ENCODE measurements around the gene KIFC1.

The KIFC1 gene

DNA sequence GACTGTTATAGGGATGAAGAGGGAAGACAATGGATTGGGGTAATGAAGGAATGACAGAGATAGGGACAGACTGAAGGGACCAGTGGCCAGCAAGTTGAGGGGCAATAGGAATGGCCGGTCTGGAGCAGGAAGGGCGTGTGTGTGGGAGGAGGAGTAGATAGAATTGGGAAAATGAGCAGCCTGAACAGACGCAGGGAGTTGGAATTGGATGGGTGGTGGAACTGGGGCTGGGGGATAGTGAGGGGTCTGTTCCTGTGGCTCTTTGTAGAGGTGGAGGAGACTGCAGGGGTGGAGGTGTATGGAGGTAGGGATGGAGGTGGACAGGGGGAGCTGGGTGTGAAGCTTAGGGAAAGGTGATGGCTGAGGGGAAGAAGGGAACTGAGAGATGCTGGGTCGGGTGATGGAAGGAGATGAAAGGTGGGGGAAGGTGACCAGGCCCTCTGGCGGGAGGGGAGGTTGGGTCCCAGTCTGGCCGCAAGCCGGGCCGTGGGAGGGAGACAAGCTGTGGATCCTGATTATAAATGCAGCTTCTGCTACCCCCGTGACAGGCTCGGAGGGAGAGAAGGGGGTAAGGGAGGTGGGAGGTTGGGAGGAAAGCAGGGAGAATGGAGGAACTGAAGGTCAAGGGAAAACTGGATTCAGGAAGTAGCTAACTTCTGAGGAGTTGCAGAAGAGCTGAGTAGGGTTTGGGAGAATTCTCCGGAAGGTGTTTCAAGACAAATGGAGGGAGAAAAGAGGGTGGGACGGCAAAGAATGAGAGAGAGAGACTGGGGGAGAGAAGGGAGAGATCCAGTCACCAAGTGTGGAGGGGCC lies 33.4 kb downstream of the KIFC1 start:
- in situ Hi-C loops (cut with MboI; ENCODE audit: low sequenced_read_pairs), result no loop called here

DNA sequence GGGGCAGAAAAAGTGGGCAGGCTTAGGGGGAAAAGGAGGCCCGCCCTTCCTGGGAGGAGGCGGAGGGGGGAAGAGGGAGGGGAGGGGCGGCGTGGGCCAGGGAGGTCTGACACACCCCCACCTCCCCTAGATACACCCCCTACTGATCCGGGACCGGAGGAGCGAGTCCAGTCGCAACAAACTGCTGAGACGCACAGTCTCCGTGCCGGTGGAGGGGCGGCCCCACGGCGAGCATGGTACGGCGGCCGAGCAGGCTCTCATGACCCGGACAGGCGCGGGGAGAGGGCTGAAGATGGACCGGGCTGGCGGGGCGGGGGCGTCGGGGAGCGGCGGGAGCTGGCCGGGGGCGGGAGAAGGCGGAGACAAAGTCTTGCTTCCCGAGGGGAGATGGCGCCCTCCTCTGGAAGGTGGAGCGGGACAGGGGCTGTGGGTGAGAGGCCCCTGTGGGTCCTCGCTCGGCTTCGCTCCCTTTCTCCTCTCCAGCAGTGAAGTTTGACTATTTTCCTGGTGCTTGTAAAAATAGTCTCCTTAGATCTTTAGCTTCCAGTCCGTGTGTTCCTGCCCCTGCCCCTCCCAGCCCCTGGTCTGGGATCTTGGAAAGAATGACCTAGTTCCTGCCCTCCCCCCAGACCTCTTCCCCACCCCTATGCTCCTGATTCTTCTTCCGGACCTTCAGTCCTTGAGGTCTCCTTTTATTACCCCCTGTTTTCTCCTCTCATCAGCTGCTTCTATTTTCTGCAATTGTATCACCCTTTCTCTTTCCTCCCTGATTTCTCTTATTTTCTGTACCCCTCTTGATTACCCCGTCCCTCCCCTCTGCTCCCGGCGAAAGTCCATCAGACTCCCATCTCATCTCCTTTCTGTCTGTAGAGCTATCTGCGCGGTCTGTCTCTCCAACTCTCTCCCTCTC lies 34.3 kb downstream of the KIFC1 start:
- in situ Hi-C loops (cut with MboI; ENCODE audit: low sequenced_read_pairs), result no loop called here

DNA sequence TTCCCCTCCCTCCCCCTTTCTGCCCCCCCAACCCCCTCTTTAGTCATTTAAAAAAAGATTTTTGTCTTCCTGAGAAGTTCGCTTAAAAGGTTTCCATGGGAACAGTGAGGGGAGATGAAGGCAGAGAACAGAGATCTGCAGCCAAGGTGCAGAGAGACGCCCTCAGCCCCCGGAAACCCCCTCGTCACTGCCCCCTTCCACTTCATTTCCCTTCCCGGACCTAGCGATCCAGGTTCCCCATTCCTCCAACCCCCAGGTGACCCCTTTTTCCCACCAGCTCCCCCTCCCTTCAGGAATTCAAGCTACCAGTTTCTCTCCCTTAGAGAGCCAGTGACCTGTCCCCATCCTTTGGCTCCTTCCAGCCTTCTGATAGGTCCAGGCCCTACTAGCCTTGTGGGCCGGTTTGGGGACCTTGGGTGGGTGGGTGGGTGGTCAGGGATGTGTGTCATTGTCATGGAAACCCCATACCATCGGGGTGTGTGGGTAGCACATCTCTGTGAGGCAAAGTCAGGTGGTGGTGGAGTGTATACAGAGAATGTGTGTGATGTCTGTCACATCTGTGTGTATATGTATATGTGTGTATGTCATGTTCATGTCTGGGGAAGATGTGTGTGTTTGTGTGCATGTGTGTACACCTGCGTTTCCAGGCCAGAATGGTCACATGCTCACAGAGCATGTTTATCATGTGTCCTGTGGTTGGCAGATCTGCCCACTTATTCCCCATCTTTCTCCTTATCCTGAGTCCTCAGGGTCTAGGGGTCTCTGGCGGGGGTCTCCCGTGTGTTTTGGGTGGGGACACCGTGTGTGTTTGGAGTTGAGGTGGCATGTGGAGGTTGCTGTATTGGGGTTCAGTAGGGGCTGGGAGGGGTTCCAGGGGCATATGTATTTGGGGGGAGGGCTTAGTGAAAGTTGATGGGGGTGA lies 35.2 kb downstream of the KIFC1 start:
- in situ Hi-C loops (cut with MboI; ENCODE audit: low sequenced_read_pairs), result no loop called here

DNA sequence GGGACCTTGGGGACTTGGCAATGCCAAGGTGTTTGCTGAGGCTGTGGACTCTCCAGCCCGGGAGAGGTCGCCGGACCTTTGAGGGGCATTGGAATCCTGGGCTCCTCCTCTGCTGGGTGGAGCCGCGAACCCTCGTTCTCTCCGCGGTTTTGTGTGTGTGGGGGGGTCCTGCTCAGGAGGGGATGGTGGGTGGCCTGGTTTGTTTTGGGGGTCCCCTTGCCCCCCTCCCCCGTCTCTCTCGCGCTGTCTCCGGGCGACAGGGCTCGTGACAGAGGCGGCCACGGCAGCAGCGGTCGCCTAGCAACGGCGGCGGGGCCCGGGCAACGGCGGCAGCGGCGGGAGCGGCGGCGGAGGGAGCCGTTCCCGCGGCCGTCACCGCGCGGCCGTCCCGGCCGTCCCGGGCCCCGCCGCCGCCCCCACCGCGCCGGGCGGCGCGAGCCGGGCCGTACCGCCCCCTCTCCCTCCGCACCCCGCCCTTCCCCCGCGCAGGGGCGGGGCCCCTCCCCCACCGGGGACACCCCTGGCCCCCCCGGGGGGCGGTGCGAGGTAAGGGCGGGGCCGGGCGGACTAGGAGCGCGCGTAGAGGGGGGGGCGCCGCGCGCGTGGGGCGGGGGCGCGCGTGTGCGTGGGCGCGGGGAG lies 36.1 kb downstream of the KIFC1 start:
- in situ Hi-C loops (cut with MboI; ENCODE audit: low sequenced_read_pairs), result no loop called here

DNA sequence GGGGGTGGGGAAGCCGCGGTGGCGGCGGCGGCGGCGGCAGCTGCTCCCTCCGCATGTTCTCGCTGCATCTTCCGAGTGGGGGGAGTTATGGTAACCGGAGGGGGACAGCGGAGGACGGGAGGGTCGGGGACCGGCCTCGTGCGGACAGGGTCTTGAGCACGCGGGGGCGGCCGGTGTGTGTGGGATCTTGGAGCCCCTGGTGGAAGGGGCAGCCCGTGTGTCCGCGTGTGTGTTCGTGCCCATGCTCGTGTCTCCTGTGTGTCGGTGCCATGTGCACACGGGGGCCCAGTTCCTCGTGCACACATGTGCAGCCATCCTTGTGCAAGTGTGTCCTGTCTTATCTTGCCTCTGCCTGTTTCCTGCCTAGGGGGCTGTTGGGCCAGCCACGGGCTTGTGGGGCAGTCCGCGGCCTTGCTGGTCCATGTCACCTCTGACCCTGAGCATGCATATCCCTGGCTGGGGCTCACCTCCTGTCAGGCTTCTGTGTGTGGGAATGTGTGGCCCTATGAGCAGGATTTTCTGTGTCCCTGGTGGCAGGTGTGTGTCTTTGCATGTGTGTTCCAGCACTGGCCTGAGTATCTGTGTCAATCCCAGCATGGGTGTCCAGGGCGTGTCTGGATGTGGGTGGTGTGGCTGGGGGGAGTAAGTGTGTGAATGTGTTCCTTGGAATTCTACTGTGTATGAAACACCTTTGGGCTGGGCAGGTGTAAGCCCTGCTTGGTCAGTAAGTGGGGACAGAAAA lies 36.8 kb downstream of the KIFC1 start:
- in situ Hi-C loops (cut with MboI; ENCODE audit: low sequenced_read_pairs), result no loop called here

DNA sequence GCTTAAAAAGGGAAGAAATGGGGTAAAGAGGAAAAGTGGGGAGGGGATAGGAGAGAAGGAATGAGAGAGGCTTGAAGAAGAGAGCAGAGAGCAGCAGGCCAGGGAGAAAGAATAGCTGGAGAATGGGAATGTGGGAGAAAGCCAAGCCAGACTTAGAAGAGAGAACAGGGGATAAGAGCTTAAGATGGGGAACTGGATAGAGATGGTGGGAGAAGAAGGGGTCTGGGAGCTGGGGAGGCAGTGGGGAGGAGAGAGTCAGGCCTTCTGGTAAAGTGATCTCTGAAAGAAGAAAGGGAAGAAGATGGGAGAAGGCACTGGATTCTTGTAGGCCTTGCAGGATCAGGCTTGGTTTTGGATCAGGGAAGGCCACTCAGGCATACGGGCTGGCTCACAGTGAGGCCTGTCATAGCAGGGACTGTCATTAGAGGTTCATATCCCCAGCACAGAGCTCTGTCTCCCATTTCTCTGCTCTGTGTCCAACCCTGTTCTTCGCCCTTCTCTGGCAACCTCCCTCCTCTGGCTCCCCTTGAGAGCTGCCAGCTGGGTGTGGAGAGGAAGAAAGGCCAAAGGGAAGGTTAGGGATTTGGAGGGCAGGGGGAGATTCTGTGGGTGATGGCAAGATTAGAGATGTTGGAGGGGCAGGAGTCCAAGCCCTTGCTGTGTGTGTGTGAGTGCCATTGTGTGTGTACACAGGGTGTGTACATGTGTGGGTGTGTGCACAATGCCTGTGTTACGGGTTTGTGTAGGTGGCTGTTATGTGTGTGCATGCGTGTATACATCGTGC lies 37.5 kb downstream of the KIFC1 start:
- in situ Hi-C loops (cut with MboI; ENCODE audit: low sequenced_read_pairs), result no loop called here

DNA sequence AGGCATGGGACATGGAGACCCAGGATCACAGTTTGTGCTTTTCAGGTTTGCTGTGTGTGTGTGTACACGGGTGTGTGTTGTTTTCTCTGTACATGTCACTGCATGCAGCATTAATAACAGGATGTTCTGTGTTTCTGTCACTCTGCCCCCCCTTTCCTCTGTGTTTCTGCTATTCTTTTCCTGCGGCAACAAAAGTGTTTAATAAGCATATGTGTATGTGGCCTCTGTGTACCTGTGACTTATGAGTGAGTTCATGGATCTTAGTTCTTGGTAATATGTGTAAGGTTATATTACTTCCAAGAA lies 38.1 kb downstream of the KIFC1 start:
- in situ Hi-C loops (cut with MboI; ENCODE audit: low sequenced_read_pairs), result no loop called here

DNA sequence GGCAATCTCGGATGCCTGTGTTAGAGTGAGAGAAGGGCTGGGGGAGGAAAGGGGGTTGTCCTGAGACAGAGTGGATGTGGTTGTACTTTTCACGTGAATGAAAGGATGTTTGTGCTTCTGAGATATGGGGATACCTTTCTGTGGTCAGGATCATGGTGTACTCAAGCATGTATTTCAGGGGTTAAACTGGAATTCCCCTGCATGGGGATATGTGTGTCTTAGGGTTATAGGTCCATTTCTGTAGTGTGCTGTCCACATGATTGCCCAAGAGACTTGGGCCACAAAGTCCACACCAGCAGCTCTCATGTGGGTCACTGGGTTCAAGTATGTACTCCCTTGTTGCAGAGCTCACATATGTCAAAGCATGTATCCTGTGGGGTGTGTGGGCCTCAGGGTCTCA lies 38.7 kb downstream of the KIFC1 start:
- in situ Hi-C loops (cut with MboI; ENCODE audit: low sequenced_read_pairs), result no loop called here

DNA sequence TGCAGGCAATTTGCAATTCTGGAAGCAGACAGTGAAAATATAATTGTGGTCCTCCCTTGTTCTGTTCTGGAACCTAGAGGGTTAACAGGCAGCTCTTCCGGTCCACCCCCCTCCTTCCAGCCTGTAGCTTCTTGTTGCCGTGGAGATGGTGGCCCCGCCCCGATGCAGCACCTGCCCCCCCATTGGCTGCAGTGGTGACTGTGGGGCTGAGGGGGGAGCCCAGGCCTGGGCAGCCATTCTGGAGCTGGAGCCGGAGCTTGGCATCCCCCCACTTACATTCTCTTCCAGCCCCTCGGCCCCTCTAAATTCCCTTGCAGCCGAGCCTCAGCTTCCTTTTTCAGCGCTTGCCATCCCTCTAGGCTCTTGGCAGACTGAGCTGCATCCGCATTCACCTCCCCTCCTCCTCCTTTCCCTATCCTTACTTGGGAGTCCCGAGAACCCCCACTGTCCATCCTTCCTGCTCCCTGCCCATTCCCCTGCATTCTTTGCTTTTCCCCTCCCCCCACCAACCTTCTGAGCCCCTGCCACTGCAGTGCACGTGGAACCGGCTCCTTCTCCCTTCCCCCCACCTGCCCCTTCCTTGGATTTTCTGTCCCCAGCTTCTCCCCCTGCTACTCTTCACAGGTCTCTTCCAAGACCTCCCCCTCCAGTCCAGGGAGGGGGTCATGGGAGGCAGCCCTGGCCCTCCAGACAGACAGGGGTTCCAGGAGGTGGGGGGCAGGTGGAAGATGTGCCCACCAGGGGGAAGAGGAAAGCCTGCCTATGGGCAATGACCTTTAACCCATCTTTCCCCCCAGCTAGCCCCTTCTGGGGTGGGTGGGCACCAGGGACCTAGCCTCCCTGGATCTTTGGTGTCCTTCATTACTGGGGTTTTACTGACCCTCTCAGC lies 39.6 kb downstream of the KIFC1 start:
- in situ Hi-C loops (cut with MboI; ENCODE audit: low sequenced_read_pairs), result no loop called here

DNA sequence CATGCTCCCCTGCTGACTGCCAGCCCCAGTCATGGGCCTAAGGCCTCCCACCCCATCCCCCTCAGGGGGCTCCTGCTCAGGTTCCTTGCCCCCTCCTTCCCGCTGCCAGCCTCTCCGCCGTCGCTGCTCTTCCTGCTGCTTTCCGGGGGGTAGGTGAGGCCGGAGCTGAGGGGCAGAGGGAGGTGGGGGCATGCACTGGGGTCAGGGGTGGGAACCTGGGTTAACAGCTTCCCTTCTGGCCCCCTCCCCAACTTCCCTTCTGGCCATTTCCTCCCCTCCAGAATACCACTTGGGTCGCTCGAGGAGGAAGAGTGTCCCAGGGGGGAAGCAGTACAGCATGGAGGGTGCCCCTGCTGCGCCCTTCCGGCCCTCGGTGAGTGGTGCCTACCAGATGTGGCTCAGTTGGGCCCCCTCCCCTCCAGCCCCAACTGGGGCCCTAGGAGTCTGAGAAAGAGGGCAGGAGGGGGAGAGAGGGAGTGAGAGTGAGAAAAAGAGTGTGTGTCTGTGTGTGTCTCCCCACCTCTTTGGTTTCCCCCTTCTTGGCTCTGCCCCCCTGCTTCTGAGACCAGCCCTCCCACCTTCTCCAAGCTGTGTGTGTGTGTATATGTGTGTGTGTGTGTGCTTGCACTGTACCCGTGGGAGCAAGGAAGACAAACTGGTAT lies 40.4 kb downstream of the KIFC1 start:
- in situ Hi-C loops (cut with MboI; ENCODE audit: low sequenced_read_pairs), result no loop called here

DNA sequence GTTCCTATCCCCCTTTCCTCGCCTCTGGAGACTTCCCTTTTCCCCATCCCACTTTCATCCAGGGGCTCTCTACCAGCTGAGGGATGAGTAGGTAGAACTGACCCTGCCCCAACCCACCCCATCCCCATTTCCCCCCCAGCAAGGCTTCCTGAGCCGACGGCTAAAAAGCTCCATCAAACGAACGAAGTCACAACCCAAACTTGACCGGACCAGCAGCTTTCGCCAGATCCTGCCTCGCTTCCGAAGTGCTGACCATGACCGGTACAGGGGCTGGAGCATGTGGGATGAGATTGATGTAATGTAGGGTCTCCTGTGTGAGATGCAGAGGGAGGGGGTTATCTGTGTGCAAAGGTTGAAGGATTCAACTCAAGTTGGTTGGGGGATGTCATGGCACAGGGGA lies 40.9 kb downstream of the KIFC1 start:
- in situ Hi-C loops (cut with MboI; ENCODE audit: low sequenced_read_pairs), result no loop called here

DNA sequence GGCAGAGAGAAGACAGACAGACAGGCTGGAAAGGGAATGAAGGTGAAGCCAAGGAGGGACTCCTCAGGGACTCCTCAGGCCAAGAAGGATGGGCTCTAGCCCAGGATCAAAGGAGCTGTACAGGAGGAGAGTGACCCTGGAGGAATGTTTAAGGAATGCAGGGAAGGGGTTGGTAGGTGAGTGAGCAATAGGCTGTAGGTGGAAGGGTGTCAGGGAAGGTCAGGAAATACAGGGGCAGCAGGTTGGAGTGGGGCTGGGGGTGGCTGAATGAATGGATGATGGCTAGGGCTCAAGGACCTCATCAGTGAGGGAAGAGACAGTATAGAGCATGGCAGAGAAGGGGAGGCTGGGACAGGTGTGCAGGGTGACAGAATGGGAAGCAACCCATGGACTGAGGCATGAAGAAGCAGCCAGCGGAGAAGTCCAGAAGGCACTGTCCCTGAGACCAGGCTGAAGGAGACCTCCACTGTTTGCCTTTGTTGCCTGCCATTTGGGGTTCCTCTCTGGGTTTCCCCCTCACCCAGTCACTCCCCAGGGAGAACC lies 41.4 kb downstream of the KIFC1 start:
- in situ Hi-C loops (cut with MboI; ENCODE audit: low sequenced_read_pairs), result no loop called here

DNA sequence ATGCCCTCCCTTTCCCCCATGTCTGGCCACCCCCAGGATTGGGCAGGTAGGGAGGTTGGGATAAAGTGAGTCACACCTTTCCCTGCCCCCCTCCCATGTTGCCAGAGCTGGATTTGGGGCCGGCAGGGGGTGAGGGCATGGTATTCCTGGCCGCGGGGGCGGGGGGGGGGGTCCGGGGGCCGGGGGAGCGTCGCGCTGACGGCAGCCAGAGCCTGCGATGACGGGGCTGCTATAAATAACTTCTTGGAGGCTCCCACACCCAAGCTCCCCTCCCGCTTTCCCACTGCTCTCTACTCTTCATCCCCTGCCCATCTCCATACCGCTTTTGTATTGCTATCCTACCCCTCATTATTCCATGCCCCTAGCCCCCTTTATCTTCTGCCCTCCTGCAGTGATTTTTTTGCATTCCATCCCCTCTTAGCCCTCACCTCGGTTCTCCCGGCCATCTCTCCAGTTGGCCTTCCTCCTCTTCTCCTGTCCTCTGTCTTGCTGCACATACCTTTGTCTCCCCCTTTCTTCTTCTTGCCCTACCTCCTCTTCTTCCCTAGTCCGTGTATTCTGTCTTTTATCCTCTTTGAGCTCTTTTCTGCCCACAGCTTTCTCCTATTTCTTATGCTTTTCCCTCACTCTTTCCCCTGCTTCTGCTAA lies 42.0 kb downstream of the KIFC1 start:
- in situ Hi-C loops (cut with MboI; ENCODE audit: low sequenced_read_pairs), result no loop called here

DNA sequence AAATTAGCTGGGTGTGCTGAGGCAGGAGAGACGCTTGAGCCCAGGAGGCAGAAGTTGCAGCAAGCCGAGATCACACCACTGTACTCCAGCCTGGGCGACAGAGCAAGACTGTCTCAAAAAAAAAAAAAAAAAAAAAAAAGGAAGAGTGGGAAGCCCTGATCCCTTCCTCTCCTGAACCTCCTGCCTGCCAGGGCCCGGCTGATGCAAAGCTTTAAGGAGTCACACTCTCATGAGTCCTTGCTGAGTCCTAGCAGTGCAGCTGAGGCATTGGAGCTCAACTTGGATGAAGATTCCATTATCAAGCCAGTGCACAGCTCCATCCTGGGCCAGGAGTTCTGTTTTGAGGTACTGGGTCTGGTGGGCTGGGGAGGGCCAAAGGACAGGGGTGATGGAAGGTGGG lies 43.3 kb downstream of the KIFC1 start:
- in situ Hi-C loops (cut with MboI; ENCODE audit: low sequenced_read_pairs), result no loop called here

DNA sequence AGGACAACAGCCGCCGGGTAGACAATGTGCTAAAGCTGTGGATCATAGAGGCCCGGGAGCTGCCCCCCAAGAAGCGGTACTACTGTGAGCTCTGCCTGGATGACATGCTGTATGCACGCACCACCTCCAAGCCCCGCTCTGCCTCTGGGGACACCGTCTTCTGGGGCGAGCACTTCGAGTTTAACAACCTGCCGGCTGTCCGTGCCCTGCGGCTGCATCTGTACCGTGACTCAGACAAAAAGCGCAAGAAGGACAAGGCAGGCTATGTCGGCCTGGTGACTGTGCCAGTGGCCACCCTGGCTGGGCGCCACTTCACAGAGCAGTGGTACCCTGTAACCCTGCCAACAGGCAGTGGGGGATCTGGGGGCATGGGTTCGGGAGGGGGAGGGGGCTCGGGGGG lies 46.0 kb downstream of the KIFC1 start:
- in situ Hi-C loops (cut with MboI; ENCODE audit: low sequenced_read_pairs), result no loop called here

DNA sequence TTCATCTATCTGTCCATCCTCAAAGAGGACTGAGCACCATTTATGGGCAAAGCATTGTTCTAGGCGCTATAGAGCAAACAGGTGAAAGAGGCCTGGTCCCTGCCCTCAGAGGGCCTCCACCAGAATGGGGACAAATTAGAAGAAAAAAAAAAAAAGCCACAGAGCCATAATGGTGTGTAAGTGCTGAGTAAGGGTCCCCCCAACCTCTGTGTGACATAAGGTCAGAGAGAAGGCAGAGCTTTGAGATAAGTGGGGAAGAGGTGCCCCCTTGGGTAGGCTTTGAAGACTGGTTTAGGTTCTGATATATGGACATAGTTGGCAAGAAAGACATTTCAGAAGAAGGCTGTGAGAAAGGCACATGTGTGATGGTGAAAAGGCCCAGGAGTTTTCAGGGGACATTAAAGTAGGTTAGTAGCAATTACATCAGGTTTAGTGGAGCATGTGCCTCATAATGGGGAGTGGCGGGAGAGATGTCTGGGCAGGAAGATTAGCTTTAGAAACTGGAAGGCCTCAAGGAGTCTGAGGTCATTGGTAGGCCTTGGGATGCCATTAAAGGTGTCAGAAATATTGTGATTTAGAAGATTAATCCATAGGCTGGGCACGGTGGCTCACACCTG lies 47.5 kb downstream of the KIFC1 start:
- in situ Hi-C loops (cut with MboI; ENCODE audit: low sequenced_read_pairs), result no loop called here

All from HL-60/S4 treated with retinoic acid at 250 ng/mL for 4 days and 3 days (cell line).